ENCODE data around the gene UBB.

The UBB gene

GRCh38 chr17:16417896-16418684 lies 37.2 kb downstream of the UBB start:
- peak; percentile 53 for DNase-seq (ENCODE audit: low read depth, low spot score)

GRCh38 chr17:16418685-16419068 lies 37.8 kb downstream of the UBB start:
- DNase-seq (ENCODE audit: low read depth, low spot score), result no peak

GRCh38 chr17:16419074-16419928 lies 38.4 kb downstream of the UBB start:
- DNase-seq (ENCODE audit: low read depth, low spot score), result peak; percentile 81

- DNase-seq (ENCODE audit: low read depth, low spot score), result no peak
Observed at GRCh38 chr17:16419929-16420271, 39.0 kb downstream of the UBB start.

GRCh38 chr17:16422416-16422815 lies 41.5 kb downstream of the UBB start:
- no peak for DNase-seq (ENCODE audit: low read depth, low spot score)

- DNase-seq (ENCODE audit: low read depth, low spot score), result no peak
Observed at GRCh38 chr17:16423226-16423872, 42.5 kb downstream of the UBB start.

- no peak for DNase-seq (ENCODE audit: low read depth, low spot score)
Observed at GRCh38 chr17:16425202-16425601, 44.3 kb downstream of the UBB start.

- no peak for DNase-seq (ENCODE audit: low read depth, low spot score)
Observed at GRCh38 chr17:16425698-16426659, 45.1 kb downstream of the UBB start.

- DNase-seq (ENCODE audit: low read depth, low spot score), result no peak
Observed at GRCh38 chr17:16427020-16427419, 46.1 kb downstream of the UBB start.

GRCh38 chr17:16428098-16428882 lies 47.4 kb downstream of the UBB start:
- DNase-seq (ENCODE audit: low read depth, low spot score), result peak; percentile 69

GRCh38 chr17:16429083-16429482 lies 48.2 kb downstream of the UBB start:
- DNase-seq (ENCODE audit: low read depth, low spot score), result no peak

- DNase-seq (ENCODE audit: low read depth, low spot score), result no peak
Observed at GRCh38 chr17:16430650-16431049, 49.8 kb downstream of the UBB start.

GRCh38 chr17:16432017-16432416 lies 51.1 kb downstream of the UBB start:
- no peak for DNase-seq (ENCODE audit: low read depth, low spot score)

Data from ELF-1 (cell line).